ENCODE measurements around the gene RAB22A. TPM values are rescaled to one million over a fixed set of nuclear protein-coding genes. Genes with fewer than 3 reads are reported as not detected.

RAB22A gene
- total and polyA plus RNA-seq, 2 experiments from 2014 or later, result 5.4 to 7.7 TPM

DNA sequence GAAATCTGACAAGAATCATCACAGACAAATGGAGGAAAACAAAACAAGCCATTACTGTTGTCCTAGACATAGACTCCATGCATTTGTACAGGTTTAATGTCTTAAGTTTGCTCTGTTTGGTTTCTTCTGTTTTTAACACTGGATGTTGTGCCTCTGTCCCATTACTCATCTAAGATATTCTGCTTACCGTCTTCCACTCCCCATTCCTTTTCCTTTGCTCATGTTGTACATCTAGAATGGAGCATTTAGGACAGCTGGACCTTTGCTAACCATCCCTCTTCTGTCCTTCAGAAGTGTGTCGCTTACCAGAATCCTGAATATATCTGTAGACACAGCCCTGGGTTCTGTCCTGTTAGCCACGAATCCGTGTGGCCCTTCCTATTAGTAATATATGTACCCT lies 35.2 kb downstream of the RAB22A start:
- Histone ChIP-seq H3K9me3 (ENCODE audit: low read depth) (no peaks in the 10 kb centered on the region), H3K4me3 (no peak overlapping the region), H3K27ac (no peak overlapping the region), H3K36me3 (no peaks in the 10 kb centered on the region), H3K27me3 (no peaks in the 10 kb centered on the region), H3K4me1 (ENCODE audit: low read depth) (peaks cover 7% of the 10 kb centered on the region)
- TF ChIP-seq, protein P1, sequence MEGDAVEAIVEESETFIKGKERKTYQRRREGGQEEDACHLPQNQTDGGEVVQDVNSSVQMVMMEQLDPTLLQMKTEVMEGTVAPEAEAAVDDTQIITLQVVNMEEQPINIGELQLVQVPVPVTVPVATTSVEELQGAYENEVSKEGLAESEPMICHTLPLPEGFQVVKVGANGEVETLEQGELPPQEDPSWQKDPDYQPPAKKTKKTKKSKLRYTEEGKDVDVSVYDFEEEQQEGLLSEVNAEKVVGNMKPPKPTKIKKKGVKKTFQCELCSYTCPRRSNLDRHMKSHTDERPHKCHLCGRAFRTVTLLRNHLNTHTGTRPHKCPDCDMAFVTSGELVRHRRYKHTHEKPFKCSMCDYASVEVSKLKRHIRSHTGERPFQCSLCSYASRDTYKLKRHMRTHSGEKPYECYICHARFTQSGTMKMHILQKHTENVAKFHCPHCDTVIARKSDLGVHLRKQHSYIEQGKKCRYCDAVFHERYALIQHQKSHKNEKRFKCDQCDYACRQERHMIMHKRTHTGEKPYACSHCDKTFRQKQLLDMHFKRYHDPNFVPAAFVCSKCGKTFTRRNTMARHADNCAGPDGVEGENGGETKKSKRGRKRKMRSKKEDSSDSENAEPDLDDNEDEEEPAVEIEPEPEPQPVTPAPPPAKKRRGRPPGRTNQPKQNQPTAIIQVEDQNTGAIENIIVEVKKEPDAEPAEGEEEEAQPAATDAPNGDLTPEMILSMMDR (IDR thresholded peaks at IDR 0.05; ENCODE audit: low read depth, low read length), result no peak
- peak in 1 of 2 donors; percentile 21 for DNase-seq (ENCODE audit: low read depth in 1 of 2, low spot score in 1 of 2)

DNA sequence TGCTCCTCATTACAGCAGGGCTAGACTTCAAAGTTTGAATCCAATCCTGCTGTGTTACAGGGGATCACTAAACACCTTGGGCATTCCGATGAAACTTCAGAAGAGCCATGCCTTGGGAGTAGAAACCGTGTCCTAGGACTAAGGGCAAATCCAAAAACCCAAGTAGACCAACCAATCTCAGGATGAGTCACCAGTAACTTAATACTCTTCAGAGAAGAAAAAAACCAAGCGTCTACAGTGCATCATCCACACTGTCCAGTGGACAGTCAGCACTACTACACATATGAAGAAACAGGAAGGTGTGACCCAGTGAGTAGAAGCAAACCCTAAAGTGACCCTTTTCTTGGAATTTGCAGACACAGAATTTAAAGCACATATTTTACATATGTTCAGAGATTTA lies 40.1 kb downstream of the RAB22A start:
- TF ChIP-seq, protein P1 (IDR thresholded peaks at IDR 0.05; ENCODE audit: low read depth, low read length), result no peak
- H3K4me3 ChIP-seq, result no peak overlapping the region
- H3K9me3 ChIP-seq (ENCODE audit: low read depth), result no peaks in the 10 kb centered on the region
- H3K27ac ChIP-seq, result peak overlapping the region; percentile 9
- DNase-seq (ENCODE audit: low read depth in 1 of 2, low spot score in 1 of 2), result peak in 1 of 2 donors; percentile 43
- H3K4me1 ChIP-seq (ENCODE audit: low read depth), result peaks cover 7% of the 10 kb centered on the region
- H3K36me3 ChIP-seq, result peaks cover 4% of the 10 kb centered on the region
- H3K27me3 ChIP-seq, result no peaks in the 10 kb centered on the region

DNA sequence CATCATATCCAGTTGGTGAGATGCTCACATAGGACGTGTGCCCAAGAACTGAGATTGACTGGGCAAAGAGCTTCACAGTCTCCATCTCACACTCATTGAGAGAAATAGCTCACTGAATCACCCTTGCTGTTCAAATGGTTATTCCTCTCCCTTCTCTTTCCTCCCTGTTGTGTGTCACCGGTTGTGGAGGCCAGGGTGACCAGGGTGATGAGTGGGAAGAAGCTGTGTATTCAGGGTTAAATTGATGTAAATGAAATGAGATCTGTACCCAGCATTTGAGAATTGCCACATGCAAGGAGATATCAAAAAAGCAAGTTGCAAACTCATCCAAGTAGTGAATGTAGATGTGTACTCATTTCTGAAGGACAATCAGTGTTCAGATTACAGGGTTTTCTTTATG lies 43.0 kb downstream of the RAB22A start:
- no peak for DNase-seq (ENCODE audit: low read depth in 1 of 2, low spot score in 1 of 2)
- Histone ChIP-seq H3K27ac (no peak overlapping the region), H3K9me3 (ENCODE audit: low read depth) (no peaks in the 10 kb centered on the region), H3K36me3 (peaks cover 7% of the 10 kb centered on the region), H3K4me1 (ENCODE audit: low read depth) (peaks cover 7% of the 10 kb centered on the region), H3K4me3 (no peak overlapping the region), H3K27me3 (no peaks in the 10 kb centered on the region)
- TF ChIP-seq, protein P1 (IDR thresholded peaks at IDR 0.05; ENCODE audit: low read depth, low read length), result no peak

DNA sequence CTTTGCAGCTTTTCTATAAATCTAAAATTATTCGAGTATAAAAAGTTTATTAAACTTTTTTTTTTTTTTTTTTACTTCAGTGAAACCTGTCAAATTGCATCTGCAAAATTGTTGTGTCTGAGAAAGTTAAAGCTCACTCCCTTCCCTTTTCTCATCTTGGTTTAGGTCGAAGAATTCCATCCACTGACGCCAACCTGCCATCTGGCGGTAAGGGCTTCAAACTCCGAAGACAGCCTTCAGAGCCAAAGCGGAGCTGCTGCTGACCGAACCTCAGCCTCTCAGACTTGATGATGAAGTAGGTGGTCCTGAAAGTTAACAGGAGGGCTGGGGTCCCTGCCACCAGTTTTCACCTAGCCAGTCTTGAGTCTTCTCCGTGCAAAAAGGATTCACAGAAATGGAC lies 49.9 kb downstream of the RAB22A start:
- peaks cover 21% of the 10 kb centered on the region for H3K36me3 ChIP-seq
- TF ChIP-seq, protein P1 (IDR thresholded peaks at IDR 0.05; ENCODE audit: low read depth, low read length), result peak; percentile 34
- no peak overlapping the region for H3K27ac ChIP-seq
- no peaks in the 10 kb centered on the region for H3K9me3 ChIP-seq (ENCODE audit: low read depth)
- H3K4me3 ChIP-seq, result no peak overlapping the region
- H3K27me3 ChIP-seq, result no peaks in the 10 kb centered on the region
- peak; percentile 23 to 30 for DNase-seq (ENCODE audit: low read depth in 1 of 2, low spot score in 1 of 2)
- no peaks in the 10 kb centered on the region for H3K4me1 ChIP-seq (ENCODE audit: low read depth)

DNA sequence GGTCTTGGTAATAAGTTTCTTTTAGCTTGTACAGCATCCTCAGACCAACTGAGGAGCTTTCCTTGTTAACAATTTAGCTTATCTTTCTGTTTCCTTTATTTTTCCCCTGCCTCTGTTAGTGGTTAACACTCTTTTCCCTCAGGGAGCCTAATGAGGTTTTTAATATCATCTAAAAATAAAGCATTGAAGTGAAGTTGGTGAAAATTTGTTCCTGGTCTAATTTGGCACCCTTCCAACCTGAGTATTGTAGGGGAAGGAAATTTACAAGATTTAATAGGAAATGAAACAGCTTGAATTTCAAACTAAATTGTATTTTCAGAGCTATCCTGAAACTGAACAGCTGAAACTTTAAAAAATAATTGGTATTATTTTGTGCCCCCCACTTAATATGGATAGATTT lies 51.4 kb downstream of the RAB22A start:
- H3K27me3 ChIP-seq, result no peaks in the 10 kb centered on the region
- no peak overlapping the region for H3K4me3 ChIP-seq
- no peak for DNase-seq (ENCODE audit: low read depth in 1 of 2, low spot score in 1 of 2)
- H3K27ac ChIP-seq, result no peak overlapping the region
- TF ChIP-seq, protein P1 (IDR thresholded peaks at IDR 0.05; ENCODE audit: low read depth, low read length), result no peak
- H3K4me1 ChIP-seq (ENCODE audit: low read depth), result no peaks in the 10 kb centered on the region
- no peaks in the 10 kb centered on the region for H3K9me3 ChIP-seq (ENCODE audit: low read depth)
- H3K36me3 ChIP-seq, result peaks cover 21% of the 10 kb centered on the region
